ENCODE data around the gene TJAP1. TPM values are rescaled to one million over a fixed set of nuclear protein-coding genes. Genes with fewer than 3 reads are reported as not detected.

Gene TJAP1
- total and polyA plus RNA-seq, 2 of the 8 experiments (the other 6 are each of a cell fraction or from before 2014, with no cell fraction given) = 30.7 to 40.4 TPM

DNA sequence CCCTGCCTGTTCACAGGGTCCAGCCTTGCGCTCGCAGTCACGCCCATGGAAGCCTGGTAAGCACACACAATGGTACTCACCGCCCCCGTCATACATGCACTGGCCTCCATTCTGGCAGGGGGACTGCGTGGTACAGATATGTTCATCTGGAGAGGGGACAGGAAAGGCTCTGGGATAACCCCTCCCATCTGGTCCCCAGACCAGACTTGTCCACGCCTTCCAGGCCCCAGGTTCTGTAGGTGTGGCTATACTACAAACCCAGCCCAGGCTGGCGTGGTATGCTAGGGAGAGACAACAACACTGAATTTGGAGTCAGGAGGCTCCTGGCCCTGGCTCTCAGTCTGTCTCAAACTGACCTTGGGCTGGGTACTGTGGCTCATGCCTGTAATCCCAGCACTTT is 25.4 kb upstream of the TJAP1 start (continued):
- TF ChIP-seq, protein P1, sequence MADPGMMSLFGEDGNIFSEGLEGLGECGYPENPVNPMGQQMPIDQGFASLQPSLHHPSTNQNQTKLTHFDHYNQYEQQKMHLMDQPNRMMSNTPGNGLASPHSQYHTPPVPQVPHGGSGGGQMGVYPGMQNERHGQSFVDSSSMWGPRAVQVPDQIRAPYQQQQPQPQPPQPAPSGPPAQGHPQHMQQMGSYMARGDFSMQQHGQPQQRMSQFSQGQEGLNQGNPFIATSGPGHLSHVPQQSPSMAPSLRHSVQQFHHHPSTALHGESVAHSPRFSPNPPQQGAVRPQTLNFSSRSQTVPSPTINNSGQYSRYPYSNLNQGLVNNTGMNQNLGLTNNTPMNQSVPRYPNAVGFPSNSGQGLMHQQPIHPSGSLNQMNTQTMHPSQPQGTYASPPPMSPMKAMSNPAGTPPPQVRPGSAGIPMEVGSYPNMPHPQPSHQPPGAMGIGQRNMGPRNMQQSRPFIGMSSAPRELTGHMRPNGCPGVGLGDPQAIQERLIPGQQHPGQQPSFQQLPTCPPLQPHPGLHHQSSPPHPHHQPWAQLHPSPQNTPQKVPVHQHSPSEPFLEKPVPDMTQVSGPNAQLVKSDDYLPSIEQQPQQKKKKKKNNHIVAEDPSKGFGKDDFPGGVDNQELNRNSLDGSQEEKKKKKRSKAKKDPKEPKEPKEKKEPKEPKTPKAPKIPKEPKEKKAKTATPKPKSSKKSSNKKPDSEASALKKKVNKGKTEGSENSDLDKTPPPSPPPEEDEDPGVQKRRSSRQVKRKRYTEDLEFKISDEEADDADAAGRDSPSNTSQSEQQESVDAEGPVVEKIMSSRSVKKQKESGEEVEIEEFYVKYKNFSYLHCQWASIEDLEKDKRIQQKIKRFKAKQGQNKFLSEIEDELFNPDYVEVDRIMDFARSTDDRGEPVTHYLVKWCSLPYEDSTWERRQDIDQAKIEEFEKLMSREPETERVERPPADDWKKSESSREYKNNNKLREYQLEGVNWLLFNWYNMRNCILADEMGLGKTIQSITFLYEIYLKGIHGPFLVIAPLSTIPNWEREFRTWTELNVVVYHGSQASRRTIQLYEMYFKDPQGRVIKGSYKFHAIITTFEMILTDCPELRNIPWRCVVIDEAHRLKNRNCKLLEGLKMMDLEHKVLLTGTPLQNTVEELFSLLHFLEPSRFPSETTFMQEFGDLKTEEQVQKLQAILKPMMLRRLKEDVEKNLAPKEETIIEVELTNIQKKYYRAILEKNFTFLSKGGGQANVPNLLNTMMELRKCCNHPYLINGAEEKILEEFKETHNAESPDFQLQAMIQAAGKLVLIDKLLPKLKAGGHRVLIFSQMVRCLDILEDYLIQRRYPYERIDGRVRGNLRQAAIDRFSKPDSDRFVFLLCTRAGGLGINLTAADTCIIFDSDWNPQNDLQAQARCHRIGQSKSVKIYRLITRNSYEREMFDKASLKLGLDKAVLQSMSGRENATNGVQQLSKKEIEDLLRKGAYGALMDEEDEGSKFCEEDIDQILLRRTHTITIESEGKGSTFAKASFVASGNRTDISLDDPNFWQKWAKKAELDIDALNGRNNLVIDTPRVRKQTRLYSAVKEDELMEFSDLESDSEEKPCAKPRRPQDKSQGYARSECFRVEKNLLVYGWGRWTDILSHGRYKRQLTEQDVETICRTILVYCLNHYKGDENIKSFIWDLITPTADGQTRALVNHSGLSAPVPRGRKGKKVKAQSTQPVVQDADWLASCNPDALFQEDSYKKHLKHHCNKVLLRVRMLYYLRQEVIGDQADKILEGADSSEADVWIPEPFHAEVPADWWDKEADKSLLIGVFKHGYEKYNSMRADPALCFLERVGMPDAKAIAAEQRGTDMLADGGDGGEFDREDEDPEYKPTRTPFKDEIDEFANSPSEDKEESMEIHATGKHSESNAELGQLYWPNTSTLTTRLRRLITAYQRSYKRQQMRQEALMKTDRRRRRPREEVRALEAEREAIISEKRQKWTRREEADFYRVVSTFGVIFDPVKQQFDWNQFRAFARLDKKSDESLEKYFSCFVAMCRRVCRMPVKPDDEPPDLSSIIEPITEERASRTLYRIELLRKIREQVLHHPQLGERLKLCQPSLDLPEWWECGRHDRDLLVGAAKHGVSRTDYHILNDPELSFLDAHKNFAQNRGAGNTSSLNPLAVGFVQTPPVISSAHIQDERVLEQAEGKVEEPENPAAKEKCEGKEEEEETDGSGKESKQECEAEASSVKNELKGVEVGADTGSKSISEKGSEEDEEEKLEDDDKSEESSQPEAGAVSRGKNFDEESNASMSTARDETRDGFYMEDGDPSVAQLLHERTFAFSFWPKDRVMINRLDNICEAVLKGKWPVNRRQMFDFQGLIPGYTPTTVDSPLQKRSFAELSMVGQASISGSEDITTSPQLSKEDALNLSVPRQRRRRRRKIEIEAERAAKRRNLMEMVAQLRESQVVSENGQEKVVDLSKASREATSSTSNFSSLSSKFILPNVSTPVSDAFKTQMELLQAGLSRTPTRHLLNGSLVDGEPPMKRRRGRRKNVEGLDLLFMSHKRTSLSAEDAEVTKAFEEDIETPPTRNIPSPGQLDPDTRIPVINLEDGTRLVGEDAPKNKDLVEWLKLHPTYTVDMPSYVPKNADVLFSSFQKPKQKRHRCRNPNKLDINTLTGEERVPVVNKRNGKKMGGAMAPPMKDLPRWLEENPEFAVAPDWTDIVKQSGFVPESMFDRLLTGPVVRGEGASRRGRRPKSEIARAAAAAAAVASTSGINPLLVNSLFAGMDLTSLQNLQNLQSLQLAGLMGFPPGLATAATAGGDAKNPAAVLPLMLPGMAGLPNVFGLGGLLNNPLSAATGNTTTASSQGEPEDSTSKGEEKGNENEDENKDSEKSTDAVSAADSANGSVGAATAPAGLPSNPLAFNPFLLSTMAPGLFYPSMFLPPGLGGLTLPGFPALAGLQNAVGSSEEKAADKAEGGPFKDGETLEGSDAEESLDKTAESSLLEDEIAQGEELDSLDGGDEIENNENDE (IDR thresholded peaks at IDR 0.05; ENCODE audit: insufficient replicate concordance, low read length) = no peak
- TF ChIP-seq BRCA1 (IDR thresholded peaks at IDR 0.05; ENCODE audit: low read depth, low read length) = no peak
- no peak for TF ChIP-seq SIRT6 (IDR thresholded peaks at IDR 0.05; ENCODE audit: low read length)
- TF ChIP-seq POU5F1 (IDR thresholded peaks at IDR 0.05; ENCODE audit: low read depth, low read length) = no peak
- no peak for TF ChIP-seq NRF1 (IDR thresholded peaks at IDR 0.05; ENCODE audit: low read depth, low read length)
- no peak for TF ChIP-seq E2F6 (IDR thresholded peaks at IDR 0.05)
- TF ChIP-seq KDM1A (IDR thresholded peaks at IDR 0.05; ENCODE audit: borderline replicate concordance, low read length) = no peak
- no peak for TF ChIP-seq BCL11A (IDR thresholded peaks at IDR 0.05; ENCODE audit: low read depth in 2 of 2, low read length in 2 of 2)
- TF ChIP-seq POLR2A (IDR thresholded peaks at IDR 0.05; ENCODE audit: control extremely low read depth in 1 of 2, low read depth in 2 of 2, low read length in 2 of 2) = no peak
- no peak for TF ChIP-seq POLR2AphosphoS5 (IDR thresholded peaks at IDR 0.05; ENCODE audit: low read depth, low read length)
- TF ChIP-seq RFX5 (IDR thresholded peaks at IDR 0.05; ENCODE audit: borderline replicate concordance, low read depth, low read length) = no peak

Data from H1 (cell line).